ENCODE data around the gene GJB6. TPM values are rescaled to one million over a fixed set of nuclear protein-coding genes. Genes with fewer than 3 reads are reported as not detected.

Gene GJB6
- polyA plus RNA-seq, 1 of the 3 experiments (the other 2 are of a cell fraction): not detected

GRCh38 chr13:20190481-20191310 is 41.4 kb downstream of the GJB6 start:
- Histone ChIP-seq H3F3A (replicated peaks; ENCODE audit: insufficient read depth) (peaks cover 9% of the 10 kb centered on the region), H2AFZ (ENCODE audit: low read depth) (no peak overlapping the region), H3K9me3 (no peaks in the 10 kb centered on the region), H3K4me1 (ENCODE audit: control insufficient read depth in 1 of 2, insufficient read depth in 2 of 2, low read depth in 1 of 2, low read length in 1 of 2) (peaks cover 4 to 11% of the 10 kb centered on the region in 2 experiments; a peak in 1 of 4 replicates), H4K20me1 (ENCODE audit: insufficient read depth) (0 out of 2 replicates have a peak, but pooled peaks cover 4% of the 10 kb centered on the region), H3K27me3 (ENCODE audit: insufficient read depth) (peaks cover 76% of the 10 kb centered on the region), H3K79me2 (ENCODE audit: insufficient read depth) (no peaks in the 10 kb centered on the region), H3K9me2 (no peaks in the 10 kb centered on the region), H3K9ac (no peak overlapping the region), H3K4me3 (ENCODE audit: low read depth in 2 of 2, low read length in 1 of 2) (no peak overlapping the region), H3K4me2 (no peak overlapping the region), H3K27ac (ENCODE audit: low read depth in 2 of 2, low read length in 1 of 2) (no peak overlapping the region), H3K36me3 (replicated peaks in 1 of 2; ENCODE audit: control insufficient read depth in 1 of 2, insufficient read depth in 2 of 2, low read length in 1 of 2) (no peaks in the 10 kb centered on the region)
- WGBS (ENCODE audit: low lambda C conversion rate): 41% methylated on average over 14 of the region's 16 CpGs
- TF ChIP-seq NFIC (IDR thresholded peaks at IDR 0.05; ENCODE audit: borderline replicate concordance) (no peak), CTCF (IDR thresholded peaks at IDR 0.05) (no peak), ELF1 (IDR thresholded peaks at IDR 0.05) (no peak), FOSL2 (IDR thresholded peaks at IDR 0.05; ENCODE audit: borderline replicate concordance, low read depth) (peak; percentile 9; the same call in 1 of the 2 replicates)
- CTCF ChIA-PET: interaction anchor here (0.7 to 2.6 kb wide), 4 partner anchors 8 to 65 kb away, joined by 3 to 15 read pairs (median 4); no protein-coding TSS in a partner anchor
- no peak for DNase-seq
- POLR2A ChIA-PET: no interaction called here

- peaks cover 9% of the 10 kb centered on the region for H3F3A ChIP-seq (replicated peaks; ENCODE audit: insufficient read depth)
- H3K4me3 ChIP-seq (ENCODE audit: low read depth in 2 of 2, low read length in 1 of 2): no peak overlapping the region
- H3K27me3 ChIP-seq (ENCODE audit: insufficient read depth): peaks cover 76% of the 10 kb centered on the region
- 41% methylated on average over 5 of the region's 5 CpGs for WGBS (ENCODE audit: low lambda C conversion rate)
- 0 out of 2 replicates have a peak, but pooled peaks cover 4% of the 10 kb centered on the region for H4K20me1 ChIP-seq (ENCODE audit: insufficient read depth)
- TF ChIP-seq SIN3A (IDR thresholded peaks at IDR 0.05; ENCODE audit: borderline replicate concordance, low read depth, low read length) (no peak), JUND (IDR thresholded peaks at IDR 0.05) (no peak), RFX5 (IDR thresholded peaks at IDR 0.05; ENCODE audit: low read length) (no peak)
- POLR2A ChIA-PET: no interaction called here
- no peak overlapping the region for H3K9ac ChIP-seq
- no peak for DNase-seq
- no peaks in the 10 kb centered on the region for H3K36me3 ChIP-seq (replicated peaks in 1 of 2; ENCODE audit: control insufficient read depth in 1 of 2, insufficient read depth in 2 of 2, low read length in 1 of 2)
- H3K4me2 ChIP-seq: no peak overlapping the region
- H3K27ac ChIP-seq (ENCODE audit: low read depth in 2 of 2, low read length in 1 of 2): no peak overlapping the region
- peaks cover 4 to 11% of the 10 kb centered on the region in 2 experiments; a peak in 1 of 4 replicates for H3K4me1 ChIP-seq (ENCODE audit: control insufficient read depth in 1 of 2, insufficient read depth in 2 of 2, low read depth in 1 of 2, low read length in 1 of 2)
- H2AFZ ChIP-seq (ENCODE audit: low read depth): no peak overlapping the region
- H3K79me2 ChIP-seq (ENCODE audit: insufficient read depth): no peaks in the 10 kb centered on the region
- no peaks in the 10 kb centered on the region for H3K9me2 ChIP-seq
- CTCF ChIA-PET: interaction anchor here (1.1 to 1.3 kb wide), 2 partner anchors 8 to 37 kb away, joined by 3 to 4 read pairs; no protein-coding TSS in a partner anchor
- H3K9me3 ChIP-seq: no peaks in the 10 kb centered on the region
These were observed 42.0 kb downstream of the GJB6 start for GRCh38 chr13:20190076-20190475.
